Endothelial cell of umbilical vein (primary cell): ENCODE data around the gene TMPRSS13. TPM values are rescaled to one million over a fixed set of nuclear protein-coding genes. Genes with fewer than 3 reads are reported as not detected.

Experiments used
- BruUV-seq: library from RNA; stranded (reverse); fragments of 400-500 nt; replicated peaks from 2 replicates; lab custom pipeline; 2021; lab: Mats Ljungman, UMichigan
- CTCF ChIA-PET: fragments of 300-600, 350-600 bp; sonication (Branson Sonifier 250); formaldehyde crosslinking; loops from one replicate; lab custom pipeline; 2021; ENCODE audit warnings: antibody characterized with exemption, inconsistent platforms; lab: Charles Lee
- POLR2A ChIA-PET: fragments of 300-600, 350-600 bp; sonication (Branson Sonifier 250); formaldehyde crosslinking; loops from one replicate; lab custom pipeline; 2021; ENCODE audit warnings: antibody characterized with exemption, inconsistent platforms; lab: Charles Lee
- DNase-seq: peaks from one replicate; pipeline ENCODE4 v3.0.0-alpha.2; 2011; ENCODE audit warnings: low read depth, low spot score
- FAIRE-seq: peaks from 2 replicates; lab custom pipeline; 2011; peaks lifted over from hg19 to GRCh38; lab: Jason Lieb, UNC
- H2AFZ ChIP-seq: 2 replicates; pipeline ENCODE4 v1.6.0; 2012; ENCODE audit warnings: low read depth, low read length, control low read depth, inconsistent platforms
- H3K27ac ChIP-seq: 2 replicates; pipeline ENCODE4 v1.5.1; 2011; ENCODE audit warnings: low read depth, mild to moderate bottlenecking, control low read depth, low read length, moderate library complexity; ENCODE audit not compliant: insufficient read depth
- H3K27me3 ChIP-seq, 2 experiments: 2 replicates each; pipeline versions ENCODE4 v1.6.0 to v1.6.1; 2011; ENCODE audit warnings: low read length in 2 of 2, mixed read lengths in 1 of 2; ENCODE audit not compliant: control insufficient read depth in 2 of 2, insufficient read depth in 2 of 2
- H3K36me3 ChIP-seq, 2 experiments: 2 replicates in 1 of 2; 3 replicates in 1 of 2; pipeline ENCODE4 v1.5.1; 2011; ENCODE audit warnings: low read length in 2 of 2, mild to moderate bottlenecking in 1 of 2, moderate library complexity in 1 of 2; ENCODE audit not compliant: control insufficient read depth in 2 of 2, insufficient read depth in 2 of 2; ENCODE audit errors: extremely low read depth in 1 of 2
- H3K4me1 ChIP-seq: 3 replicates; pipeline ENCODE4 v1.5.1; 2011; ENCODE audit warnings: mild to moderate bottlenecking, low read length; ENCODE audit not compliant: control insufficient read depth, insufficient read depth; ENCODE audit errors: extremely low read depth
- H3K4me2 ChIP-seq: 2 replicates; pipeline ENCODE4 v1.6.1; 2011; ENCODE audit warnings: low read length, control low read depth, mixed read lengths; ENCODE audit not compliant: insufficient read depth
- H3K4me3 ChIP-seq, 3 experiments: fragments of 200-600 bp in 1 of 3; sonication (generic), shearing (Covaris generic) in 1 of 3; replicated peaks in 1 of 3; 2 replicates each; pipeline ENCODE4 v1.5.1; 2011 to 2016; ENCODE audit warnings: control low read depth in 3 of 3, low read length in 3 of 3, mild to moderate bottlenecking in 2 of 3, inconsistent platforms in 1 of 3, low read depth in 1 of 3, moderate library complexity in 1 of 3; ENCODE audit not compliant: insufficient read depth in 1 of 3
- H3K79me2 ChIP-seq: 2 replicates; pipeline ENCODE4 v1.6.0; 2012; ENCODE audit warnings: low read length, inconsistent platforms; ENCODE audit not compliant: control insufficient read depth, insufficient read depth
- H3K9ac ChIP-seq: replicated peaks from 2 replicates; pipeline ENCODE3; 2011; ENCODE audit warnings: low read length, control low read depth; ENCODE audit not compliant: insufficient read depth; ENCODE audit errors: extremely low read depth
- H3K9me1 ChIP-seq: replicated peaks from 3 replicates; pipeline ENCODE4 v1.6.0; 2011; ENCODE audit warnings: mild to moderate bottlenecking, low read length; ENCODE audit not compliant: control insufficient read depth, insufficient read depth; ENCODE audit errors: extremely low read depth
- H3K9me3 ChIP-seq: replicated peaks from 2 replicates; pipeline ENCODE4 v1.5.1; 2012; ENCODE audit warnings: low read length, inconsistent platforms; ENCODE audit not compliant: control insufficient read depth, insufficient read depth
- H4K20me1 ChIP-seq: replicated peaks from 2 replicates; pipeline ENCODE3; 2011; ENCODE audit warnings: mild to moderate bottlenecking, low read length; ENCODE audit not compliant: control insufficient read depth, insufficient read depth; ENCODE audit errors: extremely low read depth
- EZH2 ChIP-seq: IDR thresholded peaks from 2 replicates; pipeline ENCODE4 v1.6.1; 2012; ENCODE audit warnings: borderline replicate concordance, low read depth, mild to moderate bottlenecking, moderate library complexity, low read length, inconsistent platforms; ENCODE audit not compliant: severe bottlenecking
- FOS ChIP-seq: IDR thresholded peaks from 2 replicates; pipeline ENCODE4 v1.6.1; 2011; ENCODE audit warnings: mild to moderate bottlenecking, low read length, moderate library complexity, borderline replicate concordance; ENCODE audit not compliant: insufficient read depth
- GATA2 ChIP-seq: IDR thresholded peaks from 2 replicates; pipeline ENCODE4 v1.7.0; 2011; ENCODE audit warnings: low read depth, mild to moderate bottlenecking, moderate library complexity, mixed read lengths, low read length; ENCODE audit not compliant: insufficient read length, insufficient read depth
- JUN ChIP-seq: IDR thresholded peaks from 2 replicates; pipeline ENCODE4 v1.6.1; 2011; ENCODE audit warnings: borderline replicate concordance, low read depth; ENCODE audit not compliant: insufficient read length, insufficient read depth
- MYC ChIP-seq: IDR thresholded peaks from one replicate; pipeline ENCODE4 v1.6.1; 2011; ENCODE audit warnings: mild to moderate bottlenecking, low read depth, low read length
- POLR2A ChIP-seq: IDR thresholded peaks from 2 replicates; pipeline ENCODE4 v1.6.1; 2012; ENCODE audit warnings: low read depth, mild to moderate bottlenecking, control low read depth, low read length
- POLR2AphosphoS5 ChIP-seq: IDR thresholded peaks from 2 replicates; pipeline ENCODE4 v1.6.1; 2012; ENCODE audit warnings: low read depth, mild to moderate bottlenecking, control low read depth, low read length, moderate library complexity; ENCODE audit not compliant: insufficient read depth
- dilution Hi-C: fragments of 300-500 bp; cut with MboI; formaldehyde crosslinking; loops from one replicate; pipeline ENCODE4 v1.15.0; 2019; ENCODE audit warnings: low sequenced_read_pairs; ENCODE audit not compliant: extremely low pct_ligation_motif_present
- intact Hi-C: fragments of 100-400 bp; cut with micrococcal nuclease; formaldehyde crosslinking; loops from one replicate; pipeline ENCODE4 v1.10.0; 2022
- polyA plus RNA-seq, 4 experiments: library from polyadenylated mRNA; depleted of rRNA in 3 of 4; stranded (reverse) in 3 of 4; unstranded in 1 of 4; fragments of >200 nt; gene quantifications; 2 replicates each; pipeline versions ENCODE4 v1.2.1 to v1.2.3, GENCODE V29; 2011 to 2012; ENCODE audit warnings: missing spikeins in 1 of 4
- total RNA-seq: library from RNA; stranded (reverse); gene quantifications from 2 replicates; pipeline ENCODE4 v1.2.3, GENCODE V29; 2021
- TF ChIP-seq, protein P1 (sequence below): IDR thresholded peaks from 2 replicates; pipeline ENCODE4 v1.6.1; 2011; ENCODE audit not compliant: insufficient read depth, insufficient read length
- TF ChIP-seq, protein P2 (sequence below), 2 donors: IDR thresholded peaks; 1 replicate in 1 of 2; 2 replicates in 1 of 2; pipeline ENCODE4 v1.5.1; 2011; ENCODE audit warnings: low read length in 2 of 2, mild to moderate bottlenecking in 2 of 2, moderate library complexity in 2 of 2, control low read depth in 1 of 2, inconsistent platforms in 1 of 2, low read depth in 1 of 2; ENCODE audit not compliant: insufficient read depth in 1 of 2; ENCODE audit errors: extremely low read depth in 1 of 2

Gene TMPRSS13
- total and polyA plus RNA-seq, 2 donors (not counting 3 experiments of a cell fraction or from before 2014, with no cell fraction given): 0.22 to 0.46 TPM

DNA sequence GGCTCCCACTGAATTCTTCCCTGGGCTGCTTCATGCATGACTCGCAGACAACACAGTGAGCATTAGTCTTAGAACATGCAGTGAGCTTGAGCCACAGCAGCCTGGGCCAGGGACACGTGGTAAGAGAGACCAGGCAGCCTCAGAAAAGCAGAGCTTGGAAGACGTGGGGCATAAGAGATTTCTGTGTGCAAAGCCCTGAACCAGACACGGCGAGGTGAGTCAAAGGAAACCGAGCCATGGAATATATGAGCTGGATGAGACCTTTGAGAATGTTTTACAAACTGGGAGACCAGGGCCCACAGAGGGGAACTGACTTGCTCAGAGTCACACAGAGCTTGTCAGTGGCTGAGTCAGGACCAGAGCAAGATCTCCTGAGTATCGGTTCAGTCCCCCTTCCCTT is 44.2 kb downstream of the TMPRSS13 start:
- TF ChIP-seq FOS: no peak
- no peak for TF ChIP-seq EZH2
- no peak for TF ChIP-seq MYC
- TF ChIP-seq POLR2AphosphoS5: no peak
- TF ChIP-seq GATA2: no peak
- no peak for TF ChIP-seq JUN
- TF ChIP-seq POLR2A: no peak
- TF ChIP-seq, protein P1, sequence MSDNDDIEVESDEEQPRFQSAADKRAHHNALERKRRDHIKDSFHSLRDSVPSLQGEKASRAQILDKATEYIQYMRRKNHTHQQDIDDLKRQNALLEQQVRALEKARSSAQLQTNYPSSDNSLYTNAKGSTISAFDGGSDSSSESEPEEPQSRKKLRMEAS: no peak
- TF ChIP-seq, protein P2, sequence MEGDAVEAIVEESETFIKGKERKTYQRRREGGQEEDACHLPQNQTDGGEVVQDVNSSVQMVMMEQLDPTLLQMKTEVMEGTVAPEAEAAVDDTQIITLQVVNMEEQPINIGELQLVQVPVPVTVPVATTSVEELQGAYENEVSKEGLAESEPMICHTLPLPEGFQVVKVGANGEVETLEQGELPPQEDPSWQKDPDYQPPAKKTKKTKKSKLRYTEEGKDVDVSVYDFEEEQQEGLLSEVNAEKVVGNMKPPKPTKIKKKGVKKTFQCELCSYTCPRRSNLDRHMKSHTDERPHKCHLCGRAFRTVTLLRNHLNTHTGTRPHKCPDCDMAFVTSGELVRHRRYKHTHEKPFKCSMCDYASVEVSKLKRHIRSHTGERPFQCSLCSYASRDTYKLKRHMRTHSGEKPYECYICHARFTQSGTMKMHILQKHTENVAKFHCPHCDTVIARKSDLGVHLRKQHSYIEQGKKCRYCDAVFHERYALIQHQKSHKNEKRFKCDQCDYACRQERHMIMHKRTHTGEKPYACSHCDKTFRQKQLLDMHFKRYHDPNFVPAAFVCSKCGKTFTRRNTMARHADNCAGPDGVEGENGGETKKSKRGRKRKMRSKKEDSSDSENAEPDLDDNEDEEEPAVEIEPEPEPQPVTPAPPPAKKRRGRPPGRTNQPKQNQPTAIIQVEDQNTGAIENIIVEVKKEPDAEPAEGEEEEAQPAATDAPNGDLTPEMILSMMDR (IDR thresholded peaks at IDR 0.05; ENCODE audit: extremely low read depth in 1 of 2, insufficient read depth in 1 of 2, low read depth in 1 of 2, low read length in 2 of 2): no peak
- POLR2A ChIA-PET: no interaction called here
- H4K20me1 ChIP-seq: no peaks in the 10 kb centered on the region
- no peak overlapping the region for H3K4me3 ChIP-seq
- DNase-seq (no peak), FAIRE-seq (no peak)
- no peaks in the 10 kb centered on the region for H3K36me3 ChIP-seq
- no peaks in the 10 kb centered on the region for H3K9me1 ChIP-seq
- H3K27me3 ChIP-seq: peaks cover 20 to 24% of the 10 kb centered on the region in 2 experiments
- intact Hi-C loops: no loop called here
- H3K9ac ChIP-seq: no peak overlapping the region
- no peak overlapping the region for H3K27ac ChIP-seq
- CTCF ChIA-PET: interaction anchor here (1.3 to 1.9 kb wide), 3 partner anchors 20 to 169 kb away, joined by 5 to 6 read pairs (median 6); no protein-coding TSS in a partner anchor
- no peaks in the 10 kb centered on the region for H3K79me2 ChIP-seq
- BruUV-seq: no TSS peak
- no peak overlapping the region for H3K4me2 ChIP-seq
- H3K4me1 ChIP-seq: no peaks in the 10 kb centered on the region
- no peak overlapping the region for H2AFZ ChIP-seq
- no peaks in the 10 kb centered on the region for H3K9me3 ChIP-seq
- dilution Hi-C loops: no loop called here
